SKM-1 treated with dmso at 0.1 percent for 144 hours (cell line): ENCODE measurements around the gene FAM72D.
"Not testable (repeated sequence)": the region's sequence is repeated elsewhere in the genome, so short reads cannot be mapped to it uniquely, and the experiment has no call there.

Experiments used
- DNase-seq: peaks from one replicate; lab custom pipeline; 2025; ENCODE audit not compliant: unreplicated experiment; lab: John Stamatoyannopoulos, UW

The FAM72D gene

DNA sequence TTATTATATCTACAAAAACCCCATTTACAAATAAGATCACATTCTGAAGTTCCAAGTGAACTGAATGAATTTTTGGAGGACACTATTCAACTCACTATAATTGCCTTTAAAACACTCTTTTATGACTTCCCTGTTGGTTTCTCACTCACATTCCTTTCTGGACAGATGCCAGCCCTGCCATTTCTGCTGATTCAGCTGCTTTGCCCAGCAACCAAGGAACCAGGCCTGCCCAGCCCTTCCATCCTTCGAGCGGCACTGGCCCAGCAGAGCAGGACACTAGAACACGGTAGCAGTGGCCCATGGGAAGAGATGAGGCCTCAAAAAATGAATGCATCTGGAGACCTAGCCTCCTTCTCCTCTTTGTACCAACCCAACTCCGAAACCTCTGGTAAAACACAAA lies 50.5 kb downstream of the FAM72D start:
- DNase-seq = not testable (repeated sequence)

DNA sequence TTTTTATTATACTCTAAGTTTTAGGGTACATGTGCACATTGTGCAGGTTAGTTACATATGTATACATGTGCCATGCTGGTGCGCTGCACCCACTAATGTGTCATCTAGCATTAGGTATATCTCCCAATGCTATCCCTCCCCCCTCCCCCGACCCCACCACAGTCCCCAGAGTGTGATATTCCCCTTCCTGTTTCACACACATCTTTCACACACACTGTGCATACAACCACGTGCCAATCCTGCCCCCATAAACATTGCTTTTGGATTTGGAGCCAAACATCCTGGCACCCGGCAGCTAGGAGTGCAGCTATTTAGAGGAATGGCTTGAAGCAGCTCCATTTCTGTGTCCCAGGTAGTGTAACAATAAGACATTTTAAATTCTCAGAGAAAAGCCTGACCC lies 51.4 kb downstream of the FAM72D start:
- DNase-seq = not testable (repeated sequence)

DNA sequence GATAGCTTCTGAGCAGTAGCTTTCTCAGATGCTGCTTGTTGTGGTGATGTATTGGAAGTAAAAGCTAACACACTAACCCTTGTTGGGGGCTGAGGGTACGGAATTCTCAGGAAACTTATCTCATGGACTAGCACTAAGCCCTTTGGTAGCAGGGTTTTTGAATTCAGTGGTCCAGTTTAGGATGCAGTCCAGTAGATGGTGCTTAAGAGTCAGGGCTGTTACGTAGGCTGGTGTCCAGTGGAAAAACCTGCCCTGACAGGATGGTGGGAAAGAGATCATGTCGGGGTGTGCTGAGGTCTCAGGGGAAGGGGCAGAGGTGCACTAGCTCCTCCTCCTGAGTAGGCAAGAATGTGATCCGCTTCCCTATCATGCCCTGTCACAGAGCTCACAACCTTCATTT lies 59.6 kb downstream of the FAM72D start:
- not testable (repeated sequence) for DNase-seq

DNA sequence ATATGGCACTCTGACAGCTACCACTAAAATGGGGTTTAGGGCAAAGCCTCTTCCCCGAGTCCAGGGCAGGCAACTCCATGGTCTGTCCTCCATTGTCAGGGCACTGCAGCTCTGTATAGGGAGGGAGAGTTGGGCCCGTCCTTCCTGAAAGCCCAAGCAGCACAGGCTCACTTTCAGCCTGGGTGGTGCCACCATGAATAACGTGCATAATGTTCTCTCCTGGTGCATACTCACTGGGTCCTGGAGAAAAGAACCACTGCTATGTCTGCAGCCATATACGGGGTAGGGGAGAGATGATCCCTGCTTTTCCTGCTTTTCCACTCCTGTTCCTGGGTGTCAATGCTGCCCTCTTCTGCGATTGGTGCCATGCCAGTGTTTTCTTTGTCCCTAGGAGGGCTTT lies 60.1 kb downstream of the FAM72D start:
- DNase-seq = not testable (repeated sequence)

DNA sequence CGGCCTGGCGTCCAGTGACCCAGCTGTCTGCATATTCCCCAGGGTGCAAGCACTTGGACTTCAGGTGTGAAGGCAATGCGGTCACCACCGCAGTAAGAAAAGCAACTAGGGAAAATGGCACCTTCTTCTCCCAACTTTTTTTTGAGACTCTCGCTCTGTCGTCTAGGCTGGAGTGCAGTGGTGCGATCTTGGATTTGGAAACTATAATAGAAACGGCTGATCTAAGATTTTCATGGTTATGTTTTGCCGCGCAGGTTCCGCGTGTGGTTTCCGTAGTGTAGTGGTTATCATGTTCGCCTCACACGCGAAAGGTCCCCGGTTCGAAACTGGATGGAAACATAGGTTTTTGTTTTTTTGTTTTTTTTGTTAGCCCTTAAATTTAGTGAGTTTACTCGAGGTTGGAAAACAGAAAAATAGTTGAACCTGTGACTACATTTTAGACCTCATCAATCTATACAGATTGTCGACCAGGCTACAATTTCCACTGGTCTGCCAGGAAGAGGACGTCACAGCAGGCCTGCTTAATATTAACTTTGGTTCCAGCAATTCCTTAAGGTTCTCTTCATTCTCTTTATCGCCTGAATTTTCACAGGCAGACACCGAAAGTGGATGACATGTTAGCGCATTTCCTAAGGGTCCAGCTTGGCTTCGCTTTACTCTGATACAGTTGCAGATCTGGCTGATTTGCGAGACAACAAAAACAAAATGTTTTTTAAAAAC lies 61.3 kb downstream of the FAM72D start:
- DNase-seq = not testable (repeated sequence)

DNA sequence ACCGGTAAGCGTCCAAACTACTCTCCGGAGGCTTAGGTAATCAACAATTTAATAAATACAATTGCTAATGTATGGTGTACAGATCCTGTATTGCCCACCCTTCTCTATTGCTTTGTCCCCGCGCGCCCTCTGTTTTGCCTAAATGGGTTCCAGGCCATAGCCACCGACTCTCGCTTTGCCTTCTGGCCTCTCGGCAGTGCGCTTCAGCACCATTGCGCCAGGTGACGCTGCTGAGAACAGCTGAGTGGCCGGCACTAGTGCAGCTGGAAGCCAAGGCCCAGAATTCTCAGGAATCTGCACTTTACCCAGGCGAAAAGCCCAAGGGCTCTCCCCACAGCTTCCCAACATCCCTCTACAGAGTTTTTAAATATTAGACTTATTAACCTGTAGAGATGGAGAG lies 61.9 kb downstream of the FAM72D start:
- not testable (repeated sequence) for DNase-seq

DNA sequence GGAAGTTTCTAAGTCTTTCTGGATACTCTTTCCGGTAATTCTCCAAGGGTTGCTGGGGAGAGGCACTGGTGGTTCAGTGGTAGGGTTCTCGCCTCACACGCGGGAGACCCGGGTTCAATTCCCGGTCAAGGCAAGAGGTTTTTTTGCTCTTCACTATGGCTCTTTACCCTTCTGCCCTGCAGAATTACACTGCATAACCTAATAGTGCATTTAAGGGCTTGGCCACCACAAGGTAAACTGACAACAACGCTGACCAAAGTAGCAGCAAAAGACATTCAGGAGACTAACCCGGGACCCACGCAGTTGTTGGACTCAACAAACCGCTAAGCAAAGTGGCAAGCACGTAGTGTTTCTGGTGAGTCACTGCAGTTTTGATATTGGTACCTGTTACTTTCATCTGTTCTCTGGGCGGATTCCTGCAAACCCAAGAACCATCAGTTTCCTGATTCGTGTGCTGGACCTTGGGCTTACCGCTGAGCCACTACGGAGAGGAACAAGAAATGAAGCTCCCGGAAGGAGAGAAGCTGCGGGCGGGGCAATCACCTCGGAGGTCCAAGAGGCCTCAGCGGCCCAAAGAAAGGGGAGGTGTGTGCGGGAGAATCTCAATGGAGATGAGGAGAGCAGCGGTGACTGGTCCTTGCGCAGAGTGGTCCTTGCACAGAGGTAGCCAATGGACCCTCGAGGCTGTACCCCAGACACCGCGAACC lies 65.4 kb downstream of the FAM72D start:
- DNase-seq = not testable (repeated sequence)
